ENCODE data around the gene PEF1. TPM values are rescaled to one million over a fixed set of nuclear protein-coding genes. Genes with fewer than 3 reads are reported as not detected.

Gene PEF1
- total RNA-seq, 1 donor from 2014 or later = 53.0 TPM

DNA sequence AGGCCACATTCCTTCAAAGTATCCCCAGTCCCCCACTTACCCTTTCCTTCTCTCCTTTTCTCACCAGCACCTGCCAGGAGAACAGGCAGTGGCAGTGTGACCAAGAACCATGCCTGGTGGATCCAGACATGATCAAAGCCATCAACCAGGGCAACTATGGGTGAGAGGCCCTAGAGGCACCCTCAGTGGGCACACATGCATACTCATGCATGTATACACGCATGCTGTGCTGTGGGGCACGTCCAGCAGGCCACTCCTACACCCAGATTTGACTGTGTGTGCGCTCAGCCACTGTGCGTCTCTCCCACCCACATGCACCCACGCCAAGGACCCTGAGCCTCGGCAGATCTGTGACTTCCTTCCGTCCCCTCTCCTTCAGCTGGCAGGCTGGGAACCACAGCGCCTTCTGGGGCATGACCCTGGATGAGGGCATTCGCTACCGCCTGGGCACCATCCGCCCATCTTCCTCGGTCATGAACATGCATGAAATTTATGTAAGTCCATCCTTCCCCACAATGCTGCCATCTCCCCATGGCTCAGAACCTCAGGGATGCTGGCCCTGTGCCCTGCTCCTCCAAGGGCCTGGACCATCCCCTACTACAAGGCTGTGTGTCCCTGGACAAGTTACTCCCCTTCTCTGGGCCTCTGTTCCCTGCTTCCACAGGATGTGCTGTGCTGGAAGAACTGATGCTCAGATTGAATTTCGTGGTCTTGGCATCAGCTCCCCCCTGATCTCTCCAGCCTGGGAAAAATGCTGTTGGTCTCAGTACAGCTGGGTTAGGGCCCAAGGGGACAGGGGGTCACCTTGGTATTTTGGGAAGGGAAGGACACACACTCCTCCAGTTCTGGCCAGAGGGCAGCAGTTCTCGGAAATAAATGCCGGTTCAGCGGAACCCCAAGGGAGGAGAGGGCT, 61.3 kb downstream of the PEF1 start:
- peaks cover 5% of the 10 kb centered on the region for H3K36me3 Mint-ChIP-seq (ENCODE audit: low read depth)
- H3K27me3 Mint-ChIP-seq (ENCODE audit: low read depth) = no peaks in the 10 kb centered on the region
- peaks cover 23% of the 10 kb centered on the region for H3K4me1 Mint-ChIP-seq (ENCODE audit: low read depth)
- H3K9me3 Mint-ChIP-seq (ENCODE audit: low read depth) = no peaks in the 10 kb centered on the region
- DNase-seq (ENCODE audit: low spot score) = no peak
- H3K27ac Mint-ChIP-seq (ENCODE audit: unreplicated experiment) = peak overlapping the region; percentile 84
- H3K4me3 Mint-ChIP-seq (ENCODE audit: unreplicated experiment) = peak overlapping the region; percentile 33
- TF ChIP-seq, protein P1, sequence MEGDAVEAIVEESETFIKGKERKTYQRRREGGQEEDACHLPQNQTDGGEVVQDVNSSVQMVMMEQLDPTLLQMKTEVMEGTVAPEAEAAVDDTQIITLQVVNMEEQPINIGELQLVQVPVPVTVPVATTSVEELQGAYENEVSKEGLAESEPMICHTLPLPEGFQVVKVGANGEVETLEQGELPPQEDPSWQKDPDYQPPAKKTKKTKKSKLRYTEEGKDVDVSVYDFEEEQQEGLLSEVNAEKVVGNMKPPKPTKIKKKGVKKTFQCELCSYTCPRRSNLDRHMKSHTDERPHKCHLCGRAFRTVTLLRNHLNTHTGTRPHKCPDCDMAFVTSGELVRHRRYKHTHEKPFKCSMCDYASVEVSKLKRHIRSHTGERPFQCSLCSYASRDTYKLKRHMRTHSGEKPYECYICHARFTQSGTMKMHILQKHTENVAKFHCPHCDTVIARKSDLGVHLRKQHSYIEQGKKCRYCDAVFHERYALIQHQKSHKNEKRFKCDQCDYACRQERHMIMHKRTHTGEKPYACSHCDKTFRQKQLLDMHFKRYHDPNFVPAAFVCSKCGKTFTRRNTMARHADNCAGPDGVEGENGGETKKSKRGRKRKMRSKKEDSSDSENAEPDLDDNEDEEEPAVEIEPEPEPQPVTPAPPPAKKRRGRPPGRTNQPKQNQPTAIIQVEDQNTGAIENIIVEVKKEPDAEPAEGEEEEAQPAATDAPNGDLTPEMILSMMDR (IDR thresholded peaks at IDR 0.05) = no peak

DNA sequence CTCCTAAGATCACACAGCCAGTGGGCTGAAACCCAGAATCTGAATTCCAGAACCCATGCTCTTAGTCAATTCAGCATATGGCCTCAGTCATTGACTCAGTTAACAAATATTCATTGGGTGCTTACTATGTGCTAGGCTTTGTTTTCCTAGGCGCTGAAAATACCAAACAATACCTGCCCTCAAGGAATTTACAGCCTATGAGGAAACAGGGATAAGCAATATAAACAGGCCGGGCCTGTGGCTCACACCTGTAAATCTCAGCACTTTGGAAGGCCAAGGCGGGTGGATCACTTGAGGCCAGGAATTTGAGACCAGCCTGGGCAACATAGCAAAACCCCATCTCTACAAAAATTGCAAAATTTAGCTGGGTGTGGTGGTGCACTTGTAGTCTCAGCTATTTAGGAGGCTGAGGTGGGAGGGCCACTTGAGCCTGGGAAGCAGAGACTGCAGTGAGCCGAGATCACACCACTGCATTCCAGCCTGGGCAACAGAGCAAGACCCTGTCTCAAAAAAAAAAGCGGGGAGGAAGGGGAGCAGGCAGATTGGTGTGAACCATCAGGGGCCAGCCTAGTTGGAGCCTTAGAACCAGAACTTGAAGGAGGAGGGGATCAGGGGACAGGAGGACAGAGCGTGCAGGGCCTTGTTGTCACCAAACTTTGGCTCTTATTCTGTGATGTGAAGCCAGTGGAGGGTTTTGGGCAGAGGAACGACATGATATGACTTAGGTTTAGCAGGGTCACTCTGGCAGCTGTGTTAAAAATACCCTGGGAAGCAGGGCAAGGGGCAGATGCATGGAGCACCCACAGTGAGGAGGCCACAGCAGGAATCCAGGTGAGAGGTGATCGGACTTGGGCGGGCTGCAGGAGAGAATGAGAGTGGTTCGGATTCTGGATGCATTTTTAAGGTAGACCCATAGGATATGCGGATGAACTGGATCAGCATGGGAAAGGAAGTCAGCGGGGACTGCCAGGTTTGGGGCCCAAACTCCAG, 62.6 kb downstream of the PEF1 start:
- Mint-ChIP-seq H3K27ac (ENCODE audit: unreplicated experiment) (peak overlapping the region; percentile 74), H3K27me3 (ENCODE audit: low read depth) (no peaks in the 10 kb centered on the region), H3K4me3 (ENCODE audit: unreplicated experiment) (no peak overlapping the region), H3K36me3 (ENCODE audit: low read depth) (peaks cover 5% of the 10 kb centered on the region), H3K9me3 (ENCODE audit: low read depth) (no peaks in the 10 kb centered on the region), H3K4me1 (ENCODE audit: low read depth) (peaks cover 11% of the 10 kb centered on the region)
- DNase-seq (ENCODE audit: low spot score) = no peak
- TF ChIP-seq, protein P1 (IDR thresholded peaks at IDR 0.05) = no peak

DNA sequence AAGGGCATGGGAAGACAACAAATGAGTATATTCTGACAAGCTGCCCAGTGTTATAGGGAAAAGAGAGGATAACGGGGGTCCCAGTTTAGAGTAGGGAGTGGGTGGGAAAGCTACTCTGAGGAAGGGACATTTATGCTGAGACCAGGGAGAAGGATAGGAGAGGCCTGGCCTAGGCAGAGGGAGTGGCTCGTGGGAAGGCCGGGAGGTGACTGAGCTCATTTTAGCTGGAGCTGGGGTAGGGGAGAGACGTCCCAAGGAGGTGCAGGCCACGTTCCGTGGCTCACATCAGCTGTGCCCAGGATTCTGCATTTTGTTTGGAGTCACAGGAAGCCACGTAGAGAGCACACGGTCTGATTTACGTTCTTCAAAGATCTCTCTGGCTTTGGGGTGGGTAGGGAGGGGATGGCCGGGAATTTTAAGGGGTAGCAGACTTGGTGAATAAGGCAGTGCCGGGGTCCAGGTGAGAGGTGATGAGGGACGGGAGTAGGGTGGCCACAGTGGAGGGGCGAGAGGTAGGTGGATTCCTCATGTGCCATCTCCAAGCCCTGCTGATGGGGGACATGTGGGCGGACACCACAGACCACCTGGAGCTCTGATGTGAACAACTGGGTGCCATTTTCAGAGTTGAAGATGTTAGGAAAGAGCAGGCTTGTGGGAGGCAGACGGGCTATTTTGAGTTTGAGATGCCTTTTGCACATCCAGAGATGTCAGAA, 63.6 kb downstream of the PEF1 start:
- DNase-seq (ENCODE audit: low spot score) = no peak
- Mint-ChIP-seq H3K27ac (ENCODE audit: unreplicated experiment) (no peak overlapping the region), H3K4me3 (ENCODE audit: unreplicated experiment) (peak overlapping the region; percentile 49), H3K27me3 (ENCODE audit: low read depth) (no peaks in the 10 kb centered on the region), H3K4me1 (ENCODE audit: low read depth) (peaks cover 17% of the 10 kb centered on the region), H3K9me3 (ENCODE audit: low read depth) (no peaks in the 10 kb centered on the region), H3K36me3 (ENCODE audit: low read depth) (peaks cover 5% of the 10 kb centered on the region)
- TF ChIP-seq, protein P1 (IDR thresholded peaks at IDR 0.05) = no peak

DNA sequence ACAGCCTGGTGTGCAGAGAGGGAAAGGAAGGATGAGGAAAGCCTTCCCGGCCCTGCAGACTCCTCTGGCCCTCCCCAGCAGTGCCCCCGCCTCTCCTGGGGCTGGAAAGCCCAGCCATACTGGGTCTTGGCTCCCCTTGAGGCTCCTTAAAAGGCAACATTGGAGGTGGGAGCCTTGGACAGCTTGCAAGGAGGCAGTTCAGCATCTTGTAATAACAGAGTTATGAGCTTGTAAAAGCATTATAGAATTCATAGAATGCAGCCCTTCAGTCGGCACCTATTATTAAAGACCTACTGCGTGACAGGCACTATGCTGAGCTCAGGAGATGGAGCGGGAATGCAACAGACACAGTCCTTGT, 64.2 kb downstream of the PEF1 start:
- H3K4me1 Mint-ChIP-seq (ENCODE audit: low read depth) = peaks cover 20% of the 10 kb centered on the region
- no peaks in the 10 kb centered on the region for H3K9me3 Mint-ChIP-seq (ENCODE audit: low read depth)
- peaks cover 5% of the 10 kb centered on the region for H3K36me3 Mint-ChIP-seq (ENCODE audit: low read depth)
- no peak overlapping the region for H3K27ac Mint-ChIP-seq (ENCODE audit: unreplicated experiment)
- DNase-seq (ENCODE audit: low spot score) = no peak
- no peaks in the 10 kb centered on the region for H3K27me3 Mint-ChIP-seq (ENCODE audit: low read depth)
- H3K4me3 Mint-ChIP-seq (ENCODE audit: unreplicated experiment) = no peak overlapping the region
- TF ChIP-seq, protein P1 (IDR thresholded peaks at IDR 0.05) = no peak

Other genes with a start within 250 kb of the PEF1 start
- 9.1 to 19.8 TPM (median 19.1 TPM) in 3 replicates for gene SERINC2, start 231.7 kb downstream of the PEF1 start, total RNA-seq
- gene TINAGL1, start 68.4 kb downstream of the PEF1 start, total RNA-seq = 4.7 to 154 TPM (median 147 TPM) in 3 replicates
- gene HCRTR1, start 27.2 kb downstream of the PEF1 start, total RNA-seq = 0.21 to 0.45 TPM in 2 of 3 replicates, not detected in the other
- 230 to 272 TPM (median 262 TPM) in 3 replicates for gene COL16A1, start 59.1 kb upstream of the PEF1 start, total RNA-seq
- 11.9 to 20.4 TPM (median 12.2 TPM) in 3 replicates for gene ADGRB2, start 119.5 kb upstream of the PEF1 start, total RNA-seq
- 0.46 to 7.3 TPM (median 5.2 TPM) in 3 replicates for gene SPOCD1, start 171.1 kb upstream of the PEF1 start, total RNA-seq